ENCODE measurements around the gene ENO4.

The ENO4 gene

GRCh38 chr10:116878123-116878522, 28.8 kb downstream of the ENO4 start:
- no peak for TF ChIP-seq ELF4 (IDR thresholded peaks at IDR 0.05)
- no peak for TF ChIP-seq ZNF384 (IDR thresholded peaks at IDR 0.05)
- TF ChIP-seq SP1 (IDR thresholded peaks at IDR 0.05), result no peak
- TF ChIP-seq SUZ12 (IDR thresholded peaks at IDR 0.05), result no peak
- no peak for TF ChIP-seq FOXA1 (IDR thresholded peaks at IDR 0.05)
- no peak for TF ChIP-seq CTBP1 (IDR thresholded peaks at IDR 0.05; ENCODE audit: borderline replicate concordance)
- ChIA-PET POLR2A (no interaction called here), CTCF (no interaction called here)
- no peak for DNase-seq (ENCODE audit: extremely low spot score)

GRCh38 chr10:116879817-116880216, 30.5 kb downstream of the ENO4 start:
- TF ChIP-seq ZNF384 (IDR thresholded peaks at IDR 0.05) (no peak), SP1 (IDR thresholded peaks at IDR 0.05) (no peak), CTBP1 (IDR thresholded peaks at IDR 0.05; ENCODE audit: borderline replicate concordance) (no peak), HDGF (IDR thresholded peaks at IDR 0.05; ENCODE audit: borderline replicate concordance) (no peak), SUZ12 (IDR thresholded peaks at IDR 0.05) (no peak), BHLHE40 (IDR thresholded peaks at IDR 0.05; ENCODE audit: borderline replicate concordance) (no peak), ARNT (IDR thresholded peaks at IDR 0.05) (no peak), FOXM1 (IDR thresholded peaks at IDR 0.05; ENCODE audit: borderline replicate concordance) (no peak), LEF1 (IDR thresholded peaks at IDR 0.05; ENCODE audit: borderline replicate concordance) (no peak), FOXA1 (IDR thresholded peaks at IDR 0.05) (no peak), L3MBTL2 (conservative IDR thresholded peaks at IDR 0.05) (no peak), FOXK2 (IDR thresholded peaks at IDR 0.05) (no peak), TARDBP (IDR thresholded peaks at IDR 0.05) (no peak), PKNOX1 (IDR thresholded peaks at IDR 0.05) (no peak), ELF4 (IDR thresholded peaks at IDR 0.05) (no peak), NFRKB (IDR thresholded peaks at IDR 0.05) (no peak)
- DNase-seq (ENCODE audit: extremely low spot score), result no peak
- POLR2A ChIA-PET, result no interaction called here
- CTCF ChIA-PET, result no interaction called here

- DNase-seq (ENCODE audit: extremely low spot score), result no peak
- TF ChIP-seq SUZ12 (IDR thresholded peaks at IDR 0.05) (no peak), L3MBTL2 (conservative IDR thresholded peaks at IDR 0.05) (no peak), ARNT (IDR thresholded peaks at IDR 0.05) (no peak)
- ChIA-PET CTCF (interaction anchor here (0.6 kb wide), 1 partner anchor 10 kb away, joined by 3 read pairs; no protein-coding TSS in a partner anchor), POLR2A (no interaction called here)
Measured at GRCh38 chr10:116880716-116881482, 31.6 kb downstream of the ENO4 start.

- no peak for TF ChIP-seq BHLHE40 (IDR thresholded peaks at IDR 0.05; ENCODE audit: borderline replicate concordance)
- TF ChIP-seq ELF4 (IDR thresholded peaks at IDR 0.05), result no peak
- TF ChIP-seq SUZ12 (IDR thresholded peaks at IDR 0.05), result no peak
- no peak for TF ChIP-seq PKNOX1 (IDR thresholded peaks at IDR 0.05)
- no peak for TF ChIP-seq L3MBTL2 (conservative IDR thresholded peaks at IDR 0.05)
- TF ChIP-seq CTBP1 (IDR thresholded peaks at IDR 0.05; ENCODE audit: borderline replicate concordance), result no peak
- TF ChIP-seq NFRKB (IDR thresholded peaks at IDR 0.05), result no peak
- no peak for TF ChIP-seq ZNF384 (IDR thresholded peaks at IDR 0.05)
- TF ChIP-seq HDGF (IDR thresholded peaks at IDR 0.05; ENCODE audit: borderline replicate concordance), result no peak
- no peak for TF ChIP-seq FOXK2 (IDR thresholded peaks at IDR 0.05)
- no peak for TF ChIP-seq FOXA1 (IDR thresholded peaks at IDR 0.05)
- TF ChIP-seq SP1 (IDR thresholded peaks at IDR 0.05), result no peak
- TF ChIP-seq TARDBP (IDR thresholded peaks at IDR 0.05), result no peak
- TF ChIP-seq LEF1 (IDR thresholded peaks at IDR 0.05; ENCODE audit: borderline replicate concordance), result no peak
- TF ChIP-seq FOXM1 (IDR thresholded peaks at IDR 0.05; ENCODE audit: borderline replicate concordance), result no peak
- no peak for TF ChIP-seq ARNT (IDR thresholded peaks at IDR 0.05)
- no peak for DNase-seq (ENCODE audit: extremely low spot score)
- CTCF ChIA-PET, result no interaction called here
- POLR2A ChIA-PET, result no interaction called here
Measured at GRCh38 chr10:116882639-116883038, 33.3 kb downstream of the ENO4 start.

- CTCF ChIA-PET, result no interaction called here
- POLR2A ChIA-PET, result no interaction called here
Measured at GRCh38 chr10:116886772-116887171, 37.5 kb downstream of the ENO4 start.

More at GRCh38 chr10:116886772-116887171, 37.5 kb downstream of the ENO4 start:
- no peak for TF ChIP-seq CTBP1 (IDR thresholded peaks at IDR 0.05; ENCODE audit: borderline replicate concordance)
- TF ChIP-seq ZNF384 (IDR thresholded peaks at IDR 0.05), result no peak
- TF ChIP-seq LEF1 (IDR thresholded peaks at IDR 0.05; ENCODE audit: borderline replicate concordance), result no peak
- TF ChIP-seq L3MBTL2 (conservative IDR thresholded peaks at IDR 0.05), result no peak
- no peak for TF ChIP-seq FOXK2 (IDR thresholded peaks at IDR 0.05)
- TF ChIP-seq SP1 (IDR thresholded peaks at IDR 0.05), result no peak
- no peak for TF ChIP-seq ARNT (IDR thresholded peaks at IDR 0.05)
- TF ChIP-seq NFRKB (IDR thresholded peaks at IDR 0.05), result no peak
- TF ChIP-seq PKNOX1 (IDR thresholded peaks at IDR 0.05), result no peak
- TF ChIP-seq FOXM1 (IDR thresholded peaks at IDR 0.05; ENCODE audit: borderline replicate concordance), result no peak
- TF ChIP-seq FOXA1 (IDR thresholded peaks at IDR 0.05), result no peak
- no peak for TF ChIP-seq ELF4 (IDR thresholded peaks at IDR 0.05)
- TF ChIP-seq SUZ12 (IDR thresholded peaks at IDR 0.05), result no peak
- no peak for TF ChIP-seq TARDBP (IDR thresholded peaks at IDR 0.05)
- DNase-seq (ENCODE audit: extremely low spot score), result no peak
